Fibroblast of villous mesenchyme (primary cell): ENCODE results near the gene DGKI. TPM values are rescaled to one million over a fixed set of nuclear protein-coding genes. Genes with fewer than 3 reads are reported as not detected.

Experiments used
- DNase-seq: peaks from one replicate; pipeline ENCODE4 v3.0.0-alpha.2; 2010; ENCODE audit warnings: low read depth
- H3K4me3 ChIP-seq: 2 replicates; pipeline ENCODE4 v1.5.1; 2011; ENCODE audit warnings: low read depth, mild to moderate bottlenecking, low read length
- total RNA-seq: library from RNA; depleted of rRNA; stranded (reverse); fragments of >200 nt; gene quantifications from 2 replicates; pipeline ENCODE4 v1.2.3, GENCODE V29; 2012
- TF ChIP-seq, protein P1 (sequence below): IDR thresholded peaks from 2 replicates; pipeline ENCODE4 v1.5.1; 2012; ENCODE audit warnings: low read depth, mild to moderate bottlenecking, low read length; ENCODE audit not compliant: insufficient read depth

Gene DGKI
- total RNA-seq, 1 donor: 3.5 TPM

DNA sequence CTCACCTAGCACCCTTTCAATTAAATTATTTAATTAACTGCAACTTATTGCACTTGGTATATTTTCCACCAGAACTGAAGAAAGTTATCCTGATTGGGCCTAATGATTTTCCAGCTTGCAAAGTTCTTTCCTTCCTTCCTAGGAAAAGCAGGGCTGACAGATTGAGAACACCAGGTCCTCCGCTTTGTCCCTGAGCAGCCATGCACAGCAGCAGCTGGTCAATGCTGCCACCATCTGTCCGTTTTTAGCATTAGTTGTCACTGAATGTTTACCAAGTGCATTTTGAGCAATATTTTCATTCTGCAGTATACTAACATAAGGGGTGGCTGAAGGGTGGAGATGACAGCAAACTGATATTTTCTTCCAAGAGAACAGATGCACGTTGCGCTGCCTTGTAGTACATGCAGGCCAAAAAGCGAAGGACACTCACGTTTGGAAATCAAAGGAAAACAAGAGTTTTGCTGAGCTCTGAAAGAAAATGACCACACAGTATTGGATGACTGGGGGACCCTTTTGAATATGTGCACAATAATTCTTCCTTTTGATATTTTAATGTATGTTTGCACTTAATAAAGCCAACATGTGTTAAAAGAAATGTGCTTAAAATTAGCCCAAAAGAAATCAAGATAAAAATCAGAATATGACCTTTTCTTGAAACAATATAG lies 254.4 kb downstream of the DGKI start:
- no peak overlapping the region for H3K4me3 ChIP-seq

GRCh38 chr7:137591421-137591837 lies 255.3 kb downstream of the DGKI start:
- no peak overlapping the region for H3K4me3 ChIP-seq
- TF ChIP-seq, protein P1, sequence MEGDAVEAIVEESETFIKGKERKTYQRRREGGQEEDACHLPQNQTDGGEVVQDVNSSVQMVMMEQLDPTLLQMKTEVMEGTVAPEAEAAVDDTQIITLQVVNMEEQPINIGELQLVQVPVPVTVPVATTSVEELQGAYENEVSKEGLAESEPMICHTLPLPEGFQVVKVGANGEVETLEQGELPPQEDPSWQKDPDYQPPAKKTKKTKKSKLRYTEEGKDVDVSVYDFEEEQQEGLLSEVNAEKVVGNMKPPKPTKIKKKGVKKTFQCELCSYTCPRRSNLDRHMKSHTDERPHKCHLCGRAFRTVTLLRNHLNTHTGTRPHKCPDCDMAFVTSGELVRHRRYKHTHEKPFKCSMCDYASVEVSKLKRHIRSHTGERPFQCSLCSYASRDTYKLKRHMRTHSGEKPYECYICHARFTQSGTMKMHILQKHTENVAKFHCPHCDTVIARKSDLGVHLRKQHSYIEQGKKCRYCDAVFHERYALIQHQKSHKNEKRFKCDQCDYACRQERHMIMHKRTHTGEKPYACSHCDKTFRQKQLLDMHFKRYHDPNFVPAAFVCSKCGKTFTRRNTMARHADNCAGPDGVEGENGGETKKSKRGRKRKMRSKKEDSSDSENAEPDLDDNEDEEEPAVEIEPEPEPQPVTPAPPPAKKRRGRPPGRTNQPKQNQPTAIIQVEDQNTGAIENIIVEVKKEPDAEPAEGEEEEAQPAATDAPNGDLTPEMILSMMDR: no peak

More for the DNA sequence above, 254.4 kb downstream of the DGKI start:
- DNase-seq: peak; percentile 83
- TF ChIP-seq, protein P1: peak; percentile 88

GRCh38 chr7:137590756-137591305 lies 255.9 kb downstream of the DGKI start:
- no peak for DNase-seq
- TF ChIP-seq, protein P1: no peak
- no peak overlapping the region for H3K4me3 ChIP-seq

More at GRCh38 chr7:137591421-137591837, 255.3 kb downstream of the DGKI start:
- peak; percentile 80 for DNase-seq

GRCh38 chr7:137590071-137590755 lies 256.6 kb downstream of the DGKI start:
- H3K4me3 ChIP-seq: no peak overlapping the region
- TF ChIP-seq, protein P1: no peak
- DNase-seq: peak; percentile 12

- no peak overlapping the region for H3K4me3 ChIP-seq
- no peak for DNase-seq
- TF ChIP-seq, protein P1: no peak
Observed at GRCh38 chr7:137587326-137587725, 259.4 kb downstream of the DGKI start.

DNA sequence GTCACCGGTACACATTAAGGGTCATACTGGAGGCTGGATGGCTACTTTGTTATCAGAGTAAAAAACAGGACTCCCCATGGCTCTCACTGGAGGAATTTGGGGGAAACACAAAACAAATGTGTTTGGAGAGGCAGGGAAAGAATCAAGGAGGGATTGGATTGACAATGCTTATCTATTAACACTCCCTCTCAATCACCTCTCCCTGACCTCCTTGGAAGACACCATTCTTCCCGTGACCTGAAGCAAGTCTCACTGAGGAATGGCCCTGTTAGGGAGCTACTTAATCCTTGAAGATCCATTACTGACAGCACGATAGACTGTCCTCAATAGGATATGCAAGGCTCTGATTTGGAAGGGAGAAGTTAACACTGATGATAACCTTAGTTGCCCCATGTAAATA lies 261.2 kb downstream of the DGKI start:
- no peak overlapping the region for H3K4me3 ChIP-seq
- TF ChIP-seq, protein P1: no peak
- DNase-seq: no peak
